ENCODE data around the gene INVS. TPM values are rescaled to one million over a fixed set of nuclear protein-coding genes. Genes with fewer than 3 reads are reported as not detected.
"Not testable (repeated sequence)": the region's sequence is repeated elsewhere in the genome, so short reads cannot be mapped to it uniquely, and the experiment has no call there.

INVS gene
- polyA plus RNA-seq, 1 experiment, result 9.7 TPM

DNA sequence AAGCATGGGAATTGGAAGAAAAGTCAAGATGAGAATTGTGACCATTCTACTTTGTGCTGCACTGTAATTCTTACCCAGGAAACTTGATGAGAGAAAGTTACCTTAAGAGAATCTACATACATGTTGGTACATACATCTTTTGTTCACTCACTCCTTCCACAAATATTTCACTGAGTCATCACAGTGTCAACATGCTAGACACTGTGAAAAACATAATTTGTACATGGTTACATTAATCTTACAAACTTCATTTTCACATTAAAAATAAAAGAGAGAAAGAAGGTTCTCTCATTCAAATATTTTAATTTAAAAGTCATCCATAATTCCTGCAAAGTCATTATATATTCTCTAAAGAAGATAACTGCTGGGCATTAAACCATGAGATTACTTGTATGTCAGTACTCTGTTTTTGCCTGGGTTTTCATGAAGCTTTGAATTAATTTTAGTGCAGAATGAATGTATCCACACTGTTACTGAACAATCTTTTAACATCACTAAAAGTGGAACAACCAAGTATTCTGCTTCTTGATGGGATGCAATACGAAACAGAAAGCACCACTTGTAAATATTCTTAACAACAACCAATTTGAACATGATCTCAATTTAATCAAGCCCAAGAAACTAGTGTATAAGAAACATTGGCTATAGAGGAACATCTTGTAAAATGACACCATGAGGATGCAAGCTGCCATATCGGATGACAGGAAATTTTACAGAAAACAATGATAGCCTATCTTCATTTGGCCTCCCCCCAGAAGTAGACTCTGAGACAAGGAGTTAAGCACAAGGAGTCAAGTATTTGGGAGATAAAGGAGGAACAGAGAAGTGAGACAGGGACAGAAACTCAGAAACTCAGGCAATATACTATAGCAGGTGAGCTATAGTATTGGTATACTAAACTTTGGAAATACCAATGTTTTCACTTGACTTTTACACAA, 28.7 kb upstream of the INVS start:
- TF ChIP-seq, protein P1, sequence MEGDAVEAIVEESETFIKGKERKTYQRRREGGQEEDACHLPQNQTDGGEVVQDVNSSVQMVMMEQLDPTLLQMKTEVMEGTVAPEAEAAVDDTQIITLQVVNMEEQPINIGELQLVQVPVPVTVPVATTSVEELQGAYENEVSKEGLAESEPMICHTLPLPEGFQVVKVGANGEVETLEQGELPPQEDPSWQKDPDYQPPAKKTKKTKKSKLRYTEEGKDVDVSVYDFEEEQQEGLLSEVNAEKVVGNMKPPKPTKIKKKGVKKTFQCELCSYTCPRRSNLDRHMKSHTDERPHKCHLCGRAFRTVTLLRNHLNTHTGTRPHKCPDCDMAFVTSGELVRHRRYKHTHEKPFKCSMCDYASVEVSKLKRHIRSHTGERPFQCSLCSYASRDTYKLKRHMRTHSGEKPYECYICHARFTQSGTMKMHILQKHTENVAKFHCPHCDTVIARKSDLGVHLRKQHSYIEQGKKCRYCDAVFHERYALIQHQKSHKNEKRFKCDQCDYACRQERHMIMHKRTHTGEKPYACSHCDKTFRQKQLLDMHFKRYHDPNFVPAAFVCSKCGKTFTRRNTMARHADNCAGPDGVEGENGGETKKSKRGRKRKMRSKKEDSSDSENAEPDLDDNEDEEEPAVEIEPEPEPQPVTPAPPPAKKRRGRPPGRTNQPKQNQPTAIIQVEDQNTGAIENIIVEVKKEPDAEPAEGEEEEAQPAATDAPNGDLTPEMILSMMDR (IDR thresholded peaks at IDR 0.05; ENCODE audit: insufficient read depth, low read depth, low read length), result no peak
- H3K4me3 ChIP-seq (ENCODE audit: low read depth, low read length), result no peak overlapping the region
- DNase-seq (ENCODE audit: low read depth), result no peak
- ChIA-PET CTCF (no interaction called here), POLR2A (no interaction called here)
- H3K27me3 ChIP-seq (ENCODE audit: control insufficient read depth, insufficient read depth, low read length), result no peaks in the 10 kb centered on the region
- no peaks in the 10 kb centered on the region for H3K36me3 ChIP-seq (ENCODE audit: control insufficient read depth, insufficient read depth, low read length)

DNA sequence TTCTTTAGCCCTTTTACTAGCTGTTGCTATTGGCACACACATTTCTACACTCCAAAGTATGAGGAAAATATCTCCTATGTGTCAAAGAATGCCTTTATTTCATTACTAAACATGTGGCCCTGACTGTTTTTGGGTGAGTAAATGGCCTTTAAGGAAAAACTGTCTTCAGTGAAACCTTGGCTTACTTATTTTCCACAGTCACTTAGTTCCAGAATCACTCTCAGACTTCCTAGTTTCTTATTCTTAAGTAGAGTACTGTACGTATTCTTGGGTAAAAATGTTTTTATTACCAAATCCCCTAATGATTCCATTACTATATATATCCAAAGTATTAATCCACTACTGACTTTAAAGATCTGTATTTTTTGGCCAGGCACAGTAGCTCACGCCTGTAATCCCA, 27.8 kb upstream of the INVS start:
- H3K4me3 ChIP-seq (ENCODE audit: low read depth, low read length), result no peak overlapping the region
- ChIA-PET CTCF (no interaction called here), POLR2A (no interaction called here)
- TF ChIP-seq, protein P1 (IDR thresholded peaks at IDR 0.05; ENCODE audit: insufficient read depth, low read depth, low read length), result no peak
- H3K27me3 ChIP-seq (ENCODE audit: control insufficient read depth, insufficient read depth, low read length), result no peaks in the 10 kb centered on the region
- no peak for DNase-seq (ENCODE audit: low read depth)
- no peaks in the 10 kb centered on the region for H3K36me3 ChIP-seq (ENCODE audit: control insufficient read depth, insufficient read depth, low read length)

DNA sequence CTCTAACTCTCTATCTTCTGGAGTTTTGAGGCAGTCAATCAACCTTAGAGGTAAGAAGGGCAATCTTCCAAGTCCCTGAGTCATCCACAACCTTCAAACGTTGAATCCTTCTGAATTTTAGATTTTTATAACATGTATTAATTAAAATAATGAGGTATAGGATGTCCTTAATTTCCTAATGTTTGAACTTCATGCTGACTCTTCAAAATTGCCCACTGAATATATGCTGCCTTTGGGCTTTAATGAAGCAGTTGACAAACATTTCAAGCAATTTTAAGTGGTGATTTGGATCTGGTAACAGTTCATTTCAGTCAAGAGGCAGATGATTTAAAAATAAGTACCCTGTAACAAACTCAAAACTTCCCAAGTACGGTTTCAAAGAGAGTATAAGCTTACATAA, 26.2 kb upstream of the INVS start:
- Histone ChIP-seq H3K4me3 (ENCODE audit: low read depth, low read length) (no peak overlapping the region), H3K27me3 (ENCODE audit: control insufficient read depth, insufficient read depth, low read length) (no peaks in the 10 kb centered on the region), H3K36me3 (ENCODE audit: control insufficient read depth, insufficient read depth, low read length) (no peaks in the 10 kb centered on the region)
- no peak for DNase-seq (ENCODE audit: low read depth)
- CTCF ChIA-PET, result interaction anchor here (0.6 kb wide), 1 partner anchor 8 kb away, joined by 3 read pairs; no protein-coding TSS in a partner anchor
- POLR2A ChIA-PET, result no interaction called here
- TF ChIP-seq, protein P1 (IDR thresholded peaks at IDR 0.05; ENCODE audit: insufficient read depth, low read depth, low read length), result no peak

DNA sequence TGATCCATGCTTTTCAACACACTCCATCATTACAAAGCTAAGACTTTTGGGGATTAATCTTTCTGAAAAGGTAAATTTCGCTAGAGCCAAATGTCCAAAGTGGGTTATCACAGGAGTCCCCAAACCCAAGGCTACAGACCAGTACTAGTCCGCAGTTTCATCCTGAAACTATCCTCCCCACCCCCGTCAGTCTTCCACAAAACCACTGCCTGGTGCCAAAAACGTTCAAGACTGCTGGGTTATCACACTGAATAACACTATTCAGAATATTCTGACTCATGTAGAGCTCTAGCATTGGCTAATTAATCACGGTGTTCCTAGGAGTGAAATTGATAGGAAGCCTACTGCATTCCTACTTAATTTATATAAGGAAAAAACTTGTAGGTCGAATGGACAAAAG, 24.9 kb upstream of the INVS start:
- no peaks in the 10 kb centered on the region for H3K27me3 ChIP-seq (ENCODE audit: control insufficient read depth, insufficient read depth, low read length)
- TF ChIP-seq, protein P1 (IDR thresholded peaks at IDR 0.05; ENCODE audit: insufficient read depth, low read depth, low read length), result no peak
- POLR2A ChIA-PET, result no interaction called here

DNA sequence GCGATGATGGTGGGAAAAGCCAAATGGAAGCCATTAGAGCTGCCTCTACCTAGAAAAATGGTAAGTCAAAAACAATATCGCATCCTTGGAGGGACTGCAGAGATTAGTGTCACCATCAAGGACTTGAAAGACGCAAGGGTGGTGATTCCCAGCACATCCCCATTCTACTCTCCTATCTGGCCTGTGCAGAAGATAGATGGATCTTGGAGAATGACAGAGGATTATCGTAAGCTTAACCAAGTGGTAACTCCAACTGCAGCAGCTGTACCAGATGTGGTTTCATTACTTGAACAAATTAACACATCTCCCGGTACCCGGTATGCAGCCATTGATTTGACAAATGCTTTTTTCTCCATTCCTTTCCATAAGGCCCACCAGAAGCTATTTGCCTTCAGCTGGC, 24.1 kb upstream of the INVS start:
- TF ChIP-seq, protein P1 (IDR thresholded peaks at IDR 0.05; ENCODE audit: insufficient read depth, low read depth, low read length), result no peak
- POLR2A ChIA-PET, result no interaction called here
- CTCF ChIA-PET, result interaction anchor here (1.3 to 2.3 kb wide), 4 partner anchors 9 to 24 kb away, joined by 3 to 7 read pairs (median 6); no protein-coding TSS in a partner anchor
- no peaks in the 10 kb centered on the region for H3K36me3 ChIP-seq (ENCODE audit: control insufficient read depth, insufficient read depth, low read length)
- no peak overlapping the region for H3K4me3 ChIP-seq (ENCODE audit: low read depth, low read length)
- no peaks in the 10 kb centered on the region for H3K27me3 ChIP-seq (ENCODE audit: control insufficient read depth, insufficient read depth, low read length)
- DNase-seq (ENCODE audit: low read depth), result no peak

More for the DNA sequence above, 24.9 kb upstream of the INVS start:
- H3K36me3 ChIP-seq (ENCODE audit: control insufficient read depth, insufficient read depth, low read length), result no peaks in the 10 kb centered on the region
- DNase-seq (ENCODE audit: low read depth), result no peak
- CTCF ChIA-PET, result interaction anchor here (1.3 to 2.3 kb wide), 4 partner anchors 10 to 23 kb away, joined by 3 to 7 read pairs (median 6); no protein-coding TSS in a partner anchor
- H3K4me3 ChIP-seq (ENCODE audit: low read depth, low read length), result no peak overlapping the region

DNA sequence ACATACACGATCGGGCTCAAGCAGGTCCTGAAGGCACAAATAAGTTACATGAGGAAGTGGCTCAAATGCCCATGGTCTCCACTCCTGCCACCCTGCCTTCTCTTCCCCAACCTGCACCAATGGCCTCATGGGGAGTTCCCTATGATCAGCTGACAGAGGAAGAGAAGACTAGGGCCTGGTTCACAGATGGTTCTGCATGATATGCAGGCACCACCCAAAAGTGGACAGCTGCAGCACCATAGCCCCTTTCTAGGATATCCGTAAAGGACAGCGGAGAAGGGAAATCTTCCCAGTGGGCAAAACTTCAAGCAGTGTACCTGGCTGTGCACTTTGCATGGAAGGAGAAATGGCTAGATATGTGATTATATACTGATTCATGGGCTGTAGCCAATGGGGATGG, 22.8 kb upstream of the INVS start:
- DNase-seq (ENCODE audit: low read depth); H3K27me3 ChIP-seq (ENCODE audit: control insufficient read depth, insufficient read depth, low read length); H3K36me3 ChIP-seq (ENCODE audit: control insufficient read depth, insufficient read depth, low read length); H3K4me3 ChIP-seq (ENCODE audit: low read depth, low read length); POLR2A ChIA-PET: not testable (repeated sequence)
- CTCF ChIA-PET, result interaction anchor here (2.3 kb wide), 1 partner anchor 13 kb away, joined by 5 read pairs; no protein-coding TSS in a partner anchor
